HG03342 (cell line): Measurements from ENCODE around the gene GID8.
"Not testable (repeated sequence)": the region's sequence is repeated elsewhere in the genome, so short reads cannot be mapped to it uniquely, and the experiment has no call there.

ENCODE experiments used
- ATAC-seq: cut with Tn5 transposase; IDR thresholded peaks from one replicate; pipeline ENCODE4 v1.9.1; 2021; ENCODE audit warnings: mild to moderate bottlenecking, moderate library complexity; ENCODE audit not compliant: unreplicated experiment

The GID8 gene

GRCh38 chr20:62956387-62957135 lies 18.6 kb downstream of the GID8 start:
- ATAC-seq = no peak

GRCh38 chr20:62957136-62958117 lies 19.5 kb downstream of the GID8 start:
- no peak for ATAC-seq

GRCh38 chr20:62958388-62959100 lies 20.6 kb downstream of the GID8 start:
- no peak for ATAC-seq

DNA sequence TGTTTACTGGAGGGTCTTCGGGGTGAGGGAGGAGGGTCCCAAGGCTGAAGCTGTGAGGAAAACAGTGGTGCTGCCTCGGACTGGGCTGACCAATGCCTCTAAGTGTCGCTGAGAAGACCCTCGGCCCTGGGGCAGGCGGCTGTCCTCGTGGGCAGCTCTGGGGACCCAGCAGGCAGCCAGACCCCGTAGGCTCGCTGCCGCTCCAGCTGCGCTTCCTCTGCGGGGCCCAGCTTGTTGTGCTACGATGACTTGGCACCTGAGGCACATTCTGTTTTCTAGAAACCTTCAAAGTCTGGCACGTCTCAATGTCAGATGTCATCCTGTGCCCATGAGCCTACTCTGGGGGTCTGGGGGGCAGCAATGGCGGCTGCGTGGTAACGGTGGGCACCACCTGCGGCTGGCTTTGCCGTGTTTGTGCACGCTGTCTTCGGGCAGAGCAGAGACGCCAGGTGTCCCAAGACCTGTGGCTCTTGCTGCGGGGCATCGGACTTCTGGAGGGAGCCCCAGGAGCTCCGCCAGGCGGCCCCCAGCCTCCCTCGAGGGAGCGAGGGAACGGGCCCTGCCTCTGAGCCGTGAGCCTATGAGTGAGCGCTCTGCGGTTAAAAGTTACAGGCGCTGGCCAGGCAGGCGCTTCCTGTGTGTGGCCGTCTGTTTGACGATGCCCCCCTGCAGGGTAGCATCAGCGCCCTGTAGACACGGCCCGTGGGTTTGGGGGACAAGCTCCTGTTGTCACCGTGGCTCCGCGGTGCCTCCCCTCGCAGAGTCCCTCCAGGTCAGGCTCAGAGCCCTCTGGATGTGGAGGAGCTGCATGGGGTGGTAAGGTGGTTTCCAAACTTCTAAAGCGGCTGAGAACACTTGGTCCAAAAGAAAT lies 21.4 kb downstream of the GID8 start:
- ATAC-seq = no peak

- no peak for ATAC-seq
These were observed 22.1 kb downstream of the GID8 start for GRCh38 chr20:62959998-62960436.

- not testable (repeated sequence) for ATAC-seq
These were observed 22.7 kb downstream of the GID8 start for GRCh38 chr20:62960446-62961309.

GRCh38 chr20:62961310-62961783 lies 23.4 kb downstream of the GID8 start:
- no peak for ATAC-seq

DNA sequence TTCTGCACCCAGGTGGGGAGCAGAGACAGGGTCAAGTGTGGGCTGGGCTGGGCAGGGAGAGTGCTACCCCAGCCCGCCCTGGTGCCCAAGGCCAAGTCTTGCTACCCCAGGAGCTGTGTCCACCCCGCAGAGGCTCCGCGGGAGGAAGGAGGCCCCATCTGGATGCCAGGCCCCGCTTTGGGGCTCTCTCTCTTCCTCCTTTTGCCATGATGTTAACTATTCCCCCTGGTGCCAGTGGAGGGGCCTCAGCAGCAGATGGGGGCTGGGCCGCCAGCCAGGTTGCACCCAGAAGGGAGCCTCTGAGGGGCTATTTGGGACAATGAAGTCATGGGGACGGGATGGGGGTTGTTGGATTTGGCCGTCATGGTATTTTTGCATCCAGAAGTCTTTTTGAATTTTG lies 23.9 kb downstream of the GID8 start:
- no peak for ATAC-seq

- no peak for ATAC-seq
These were observed 24.4 kb downstream of the GID8 start for GRCh38 chr20:62962221-62962879.

DNA sequence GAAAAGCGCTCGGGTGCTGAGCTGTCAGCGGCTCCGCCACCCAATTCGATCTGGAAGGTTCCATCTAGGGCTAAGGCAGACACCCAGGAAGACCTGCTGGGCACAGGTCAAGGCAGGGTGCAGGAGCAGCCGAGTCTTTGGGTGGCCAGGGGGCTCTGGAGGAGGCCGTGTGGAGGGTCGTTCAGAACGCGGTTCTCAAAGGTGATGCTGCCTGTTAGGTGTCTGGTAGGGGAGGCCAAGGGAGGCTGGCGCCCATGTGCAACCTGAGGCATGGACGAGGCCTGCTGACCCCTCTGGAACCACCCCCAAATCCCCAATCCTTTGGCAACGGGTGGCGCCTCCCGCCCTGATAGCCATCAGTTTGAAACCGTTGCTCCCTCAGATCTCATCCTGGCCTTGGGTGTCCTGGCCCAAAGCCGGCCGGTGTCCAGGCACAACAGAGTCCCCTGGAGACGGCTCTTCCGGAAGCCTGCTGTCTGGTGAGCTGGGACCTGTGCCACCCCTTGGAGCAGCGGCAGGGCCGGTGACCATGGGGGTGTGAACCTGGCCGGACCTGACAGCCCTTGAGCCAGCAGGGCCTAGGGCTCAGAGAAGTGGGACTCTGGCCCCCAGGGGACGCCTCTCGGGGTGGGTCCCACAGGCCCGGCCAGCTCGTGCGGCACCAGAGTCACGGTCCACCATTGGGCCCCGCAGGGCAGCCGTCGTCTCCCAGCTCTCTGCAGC lies 25.1 kb downstream of the GID8 start:
- ATAC-seq = no peak

- ATAC-seq = no peak
These were observed 25.9 kb downstream of the GID8 start for GRCh38 chr20:62963614-62964397.

DNA sequence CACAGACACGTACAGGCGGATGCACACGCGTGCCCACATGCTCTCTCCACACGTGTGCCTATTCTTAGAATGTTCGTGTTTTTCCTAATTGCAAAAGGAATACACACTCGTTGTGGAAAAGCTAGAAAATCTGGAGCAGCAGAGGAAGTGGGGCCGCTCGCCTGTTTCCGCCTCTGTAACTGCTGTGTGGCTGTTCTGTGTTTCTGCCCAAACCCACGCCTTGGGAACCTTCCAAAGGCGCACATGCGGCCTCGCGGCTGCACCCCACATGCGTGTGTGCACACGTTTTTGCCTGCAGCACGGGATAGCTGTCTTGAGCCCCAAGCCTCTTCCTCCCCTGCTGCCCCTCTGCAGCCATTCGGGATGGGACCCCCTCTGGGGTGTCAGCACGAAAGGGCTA lies 26.8 kb downstream of the GID8 start:
- ATAC-seq = no peak

GRCh38 chr20:62965363-62965771 lies 27.4 kb downstream of the GID8 start:
- no peak for ATAC-seq

- ATAC-seq = no peak
These were observed 28.5 kb downstream of the GID8 start for GRCh38 chr20:62966212-62967148.

DNA sequence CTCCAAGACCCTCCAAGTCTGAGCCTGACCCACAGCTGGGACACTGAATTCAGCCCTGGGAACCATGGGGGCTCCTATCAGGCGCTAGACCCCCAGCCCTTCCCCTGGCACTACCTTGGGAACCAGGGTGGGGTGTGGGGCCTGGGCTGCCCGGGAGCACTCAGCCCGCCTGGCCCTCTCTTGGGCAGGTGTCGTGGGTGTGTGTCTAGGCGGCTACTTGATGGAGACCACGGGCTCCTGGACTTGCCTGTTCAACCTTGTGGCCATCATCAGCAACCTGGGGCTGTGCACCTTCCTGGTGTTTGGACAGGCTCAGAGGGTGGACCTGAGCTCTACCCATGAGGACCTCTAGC lies 29.2 kb downstream of the GID8 start:
- ATAC-seq = no peak
